Ishikawa (cell line): ENCODE results near the gene RNF150.

ENCODE experiments used
- CEBPB ChIP-seq: IDR thresholded peaks from 2 replicates; pipeline ENCODE4 v1.6.1; 2012
- CREB1 ChIP-seq: IDR thresholded peaks from 2 replicates; pipeline ENCODE4 v1.6.1; 2012; ENCODE audit warnings: low read depth
- EGR1 ChIP-seq: IDR thresholded peaks from 2 replicates; pipeline ENCODE4 v1.6.1; 2012
- EP300 ChIP-seq: IDR thresholded peaks from 2 replicates; pipeline ENCODE4 v1.6.1; 2012; ENCODE audit warnings: borderline replicate concordance
- FOXM1 ChIP-seq: IDR thresholded peaks from 2 replicates; pipeline ENCODE4 v1.6.1; 2012; ENCODE audit warnings: low read depth, borderline replicate concordance
- MAX ChIP-seq: IDR thresholded peaks from 2 replicates; pipeline ENCODE4 v1.6.1; 2012
- NFIC ChIP-seq: IDR thresholded peaks from 2 replicates; pipeline ENCODE4 v1.6.1; 2012
- RAD21 ChIP-seq: IDR thresholded peaks from 2 replicates; pipeline ENCODE4 v1.6.1; 2012; ENCODE audit warnings: low read depth
- TAF1 ChIP-seq: IDR thresholded peaks from 2 replicates; pipeline ENCODE4 v1.6.1; 2012; ENCODE audit warnings: low read depth, mild to moderate bottlenecking
- TCF12 ChIP-seq: IDR thresholded peaks from 2 replicates; pipeline ENCODE4 v1.6.1; 2012; ENCODE audit warnings: low read depth
- TEAD4 ChIP-seq: IDR thresholded peaks from 2 replicates; pipeline ENCODE4 v1.6.1; 2012
- USF1 ChIP-seq: IDR thresholded peaks from 2 replicates; pipeline ENCODE4 v1.6.1; 2012
- YY1 ChIP-seq: IDR thresholded peaks from 2 replicates; pipeline ENCODE4 v1.6.1; 2012; ENCODE audit warnings: low read depth
- ZBTB7A ChIP-seq: IDR thresholded peaks from 2 replicates; pipeline ENCODE4 v1.6.1; 2012; ENCODE audit warnings: low read depth
- TF ChIP-seq, protein P1 (sequence below): IDR thresholded peaks from 2 replicates; pipeline ENCODE4 v1.6.1; 2012; ENCODE audit warnings: low read depth, mild to moderate bottlenecking

Gene RNF150

GRCh38 chr4:141133146-141133998 lies at the start of gene RNF150:
Gene RNF150, minus strand, starts transcription at chr4:141133469.
- TF ChIP-seq RAD21 (peak; percentile 87), MAX (no peak), ZBTB7A (peak; percentile 39; the same call in 1 of the 2 replicates), EP300 (no peak), TAF1 (no peak), USF1 (no peak)

DNA sequence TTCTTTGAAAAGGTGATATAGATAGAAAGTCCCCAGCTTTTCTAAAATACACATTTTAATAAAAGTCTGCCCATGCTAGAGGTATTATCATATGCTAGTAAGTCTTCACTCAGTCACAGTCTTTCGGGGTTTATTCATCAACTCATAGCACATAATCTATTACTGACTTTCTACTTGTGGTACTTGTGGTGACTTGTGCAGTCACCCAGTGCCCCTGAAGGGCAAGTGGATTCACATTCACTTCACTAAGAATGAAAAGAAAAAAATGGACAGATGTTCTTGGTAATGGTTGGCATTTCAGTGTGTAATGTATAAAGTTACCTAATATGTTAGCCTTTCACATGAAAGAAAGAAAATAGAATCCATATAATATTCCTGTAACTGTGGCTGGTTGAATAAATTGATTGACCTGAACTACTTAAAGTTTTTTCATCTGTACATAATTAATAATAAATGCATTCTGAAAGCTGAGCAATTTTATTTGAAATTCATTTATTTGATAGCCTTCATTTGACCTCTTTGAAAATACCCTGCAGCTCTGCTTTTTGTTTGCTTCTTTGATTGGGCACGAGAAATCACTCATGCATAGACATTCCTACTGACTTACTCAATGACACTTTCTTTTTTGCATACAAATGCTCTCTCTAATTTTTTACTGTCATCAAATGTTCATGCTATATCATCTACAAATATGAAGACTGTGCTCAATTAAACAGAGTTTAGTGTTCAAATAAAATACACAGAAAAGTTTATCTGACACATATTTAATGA lies 47.9 kb upstream of the RNF150 start:
- TF ChIP-seq ZBTB7A (no peak), TEAD4 (peak; percentile 53; the same call in 1 of the 2 replicates)

DNA sequence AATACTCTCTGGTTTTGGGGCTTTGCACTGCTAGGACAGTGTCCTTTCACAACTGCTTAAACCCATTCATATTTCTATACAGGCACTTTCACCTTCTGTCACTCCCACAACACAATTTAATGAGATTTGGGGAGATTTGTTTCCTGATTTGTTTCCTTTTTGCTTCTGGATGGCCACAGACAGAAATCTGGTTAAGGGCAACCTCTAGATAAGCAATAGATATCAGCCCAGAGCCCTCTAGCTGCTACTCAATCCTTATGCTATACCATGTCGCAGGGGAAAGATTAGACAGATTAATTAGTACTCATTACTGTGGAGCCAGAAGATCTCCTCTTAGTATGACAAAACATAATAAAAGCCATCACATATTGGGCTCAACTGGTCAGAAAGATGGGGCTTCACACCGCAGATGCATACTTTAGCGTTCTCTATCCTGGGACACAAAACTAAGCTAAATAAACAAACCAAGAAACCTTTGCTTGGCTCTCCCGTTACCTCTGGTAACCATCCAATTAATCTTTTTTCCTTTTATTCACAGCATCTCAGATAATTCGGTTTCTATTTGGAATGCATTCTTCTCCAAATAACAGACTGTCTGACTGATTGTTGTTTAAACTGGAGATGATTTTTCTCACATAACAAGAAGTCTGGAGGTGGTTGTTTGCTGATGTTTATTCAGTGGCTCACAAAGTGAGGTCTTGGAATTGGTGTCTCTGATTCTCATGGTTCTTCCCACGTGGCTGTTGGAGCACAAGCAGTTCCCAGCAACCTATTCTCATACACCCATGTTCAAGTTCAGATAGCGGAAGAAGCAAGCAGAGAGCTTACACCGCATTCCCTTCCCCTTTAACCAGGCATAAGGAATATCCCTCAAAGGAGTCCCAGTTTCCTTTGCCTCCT lies 46.5 kb upstream of the RNF150 start:
- TF ChIP-seq, protein P1, sequence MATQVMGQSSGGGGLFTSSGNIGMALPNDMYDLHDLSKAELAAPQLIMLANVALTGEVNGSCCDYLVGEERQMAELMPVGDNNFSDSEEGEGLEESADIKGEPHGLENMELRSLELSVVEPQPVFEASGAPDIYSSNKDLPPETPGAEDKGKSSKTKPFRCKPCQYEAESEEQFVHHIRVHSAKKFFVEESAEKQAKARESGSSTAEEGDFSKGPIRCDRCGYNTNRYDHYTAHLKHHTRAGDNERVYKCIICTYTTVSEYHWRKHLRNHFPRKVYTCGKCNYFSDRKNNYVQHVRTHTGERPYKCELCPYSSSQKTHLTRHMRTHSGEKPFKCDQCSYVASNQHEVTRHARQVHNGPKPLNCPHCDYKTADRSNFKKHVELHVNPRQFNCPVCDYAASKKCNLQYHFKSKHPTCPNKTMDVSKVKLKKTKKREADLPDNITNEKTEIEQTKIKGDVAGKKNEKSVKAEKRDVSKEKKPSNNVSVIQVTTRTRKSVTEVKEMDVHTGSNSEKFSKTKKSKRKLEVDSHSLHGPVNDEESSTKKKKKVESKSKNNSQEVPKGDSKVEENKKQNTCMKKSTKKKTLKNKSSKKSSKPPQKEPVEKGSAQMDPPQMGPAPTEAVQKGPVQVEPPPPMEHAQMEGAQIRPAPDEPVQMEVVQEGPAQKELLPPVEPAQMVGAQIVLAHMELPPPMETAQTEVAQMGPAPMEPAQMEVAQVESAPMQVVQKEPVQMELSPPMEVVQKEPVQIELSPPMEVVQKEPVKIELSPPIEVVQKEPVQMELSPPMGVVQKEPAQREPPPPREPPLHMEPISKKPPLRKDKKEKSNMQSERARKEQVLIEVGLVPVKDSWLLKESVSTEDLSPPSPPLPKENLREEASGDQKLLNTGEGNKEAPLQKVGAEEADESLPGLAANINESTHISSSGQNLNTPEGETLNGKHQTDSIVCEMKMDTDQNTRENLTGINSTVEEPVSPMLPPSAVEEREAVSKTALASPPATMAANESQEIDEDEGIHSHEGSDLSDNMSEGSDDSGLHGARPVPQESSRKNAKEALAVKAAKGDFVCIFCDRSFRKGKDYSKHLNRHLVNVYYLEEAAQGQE: no peak
- TF ChIP-seq ZBTB7A (no peak), USF1 (no peak), CREB1 (no peak), CEBPB (no peak), NFIC (no peak), EGR1 (no peak), RAD21 (no peak), TCF12 (no peak), FOXM1 (no peak), YY1 (no peak), TAF1 (no peak), EP300 (no peak), MAX (no peak), TEAD4 (no peak)

DNA sequence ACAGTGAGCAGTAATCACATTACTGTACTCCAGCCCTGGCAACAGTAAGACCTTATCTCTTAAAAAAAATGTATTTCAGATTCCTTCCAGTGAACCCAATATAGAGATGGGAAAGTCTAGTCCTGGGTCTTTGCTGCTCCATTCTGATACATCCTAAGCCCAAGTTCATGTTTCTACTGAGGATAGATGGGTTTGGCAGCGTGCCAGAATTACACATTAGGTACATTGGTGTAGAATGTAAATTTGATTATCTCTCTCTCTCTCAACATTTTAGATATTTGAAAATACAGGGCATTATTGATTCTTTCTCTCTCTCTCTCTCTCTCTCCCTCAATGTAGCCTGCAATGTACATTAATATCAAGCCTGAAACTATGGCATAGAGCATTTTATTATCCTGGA lies 43.9 kb upstream of the RNF150 start:
- TF ChIP-seq TAF1 (no peak), NFIC (peak; percentile 75)

DNA sequence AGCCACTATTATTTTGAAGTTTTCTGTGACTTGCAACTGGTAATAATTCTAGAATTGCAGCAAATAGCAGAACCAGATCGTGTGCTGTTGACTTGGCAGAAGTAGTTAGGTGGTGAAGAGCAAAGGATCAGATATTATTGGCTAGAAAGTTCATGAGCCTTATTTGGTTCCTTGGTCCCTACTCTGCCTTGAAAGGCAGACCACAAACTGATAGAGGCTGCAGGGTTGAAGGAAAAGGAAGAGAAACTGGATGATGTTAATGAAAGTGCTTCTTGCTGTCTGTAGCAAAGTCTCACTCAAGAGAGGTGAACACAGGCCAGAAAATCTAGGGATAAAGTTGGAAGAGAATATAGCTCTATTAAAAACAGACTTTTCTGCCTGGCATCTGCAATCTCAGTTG lies 41.2 kb upstream of the RNF150 start:
- TF ChIP-seq CREB1 (no peak), TEAD4 (no peak), EGR1 (no peak), USF1 (no peak), NFIC (no peak), CEBPB (no peak), RAD21 (no peak), TCF12 (no peak), YY1 (no peak), MAX (no peak), TAF1 (no peak), EP300 (no peak), ZBTB7A (no peak), FOXM1 (no peak)
- TF ChIP-seq, protein P1: no peak
